GM19035 (cell line): ENCODE data around the gene OBP2A.
A peak's percentile ranks its signal among the peaks of the same experiment; 100 is the strongest.
"Not testable (repeated sequence)": the region's sequence is repeated elsewhere in the genome, so short reads cannot be mapped to it uniquely, and the experiment has no call there.

Source experiments
- ATAC-seq: cut with Tn5 transposase; IDR thresholded peaks from one replicate; pipeline ENCODE4 v1.9.1; 2021; ENCODE audit not compliant: unreplicated experiment

The OBP2A gene, protein sequence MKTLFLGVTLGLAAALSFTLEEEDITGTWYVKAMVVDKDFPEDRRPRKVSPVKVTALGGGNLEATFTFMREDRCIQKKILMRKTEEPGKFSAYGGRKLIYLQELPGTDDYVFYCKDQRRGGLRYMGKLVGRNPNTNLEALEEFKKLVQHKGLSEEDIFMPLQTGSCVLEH

DNA sequence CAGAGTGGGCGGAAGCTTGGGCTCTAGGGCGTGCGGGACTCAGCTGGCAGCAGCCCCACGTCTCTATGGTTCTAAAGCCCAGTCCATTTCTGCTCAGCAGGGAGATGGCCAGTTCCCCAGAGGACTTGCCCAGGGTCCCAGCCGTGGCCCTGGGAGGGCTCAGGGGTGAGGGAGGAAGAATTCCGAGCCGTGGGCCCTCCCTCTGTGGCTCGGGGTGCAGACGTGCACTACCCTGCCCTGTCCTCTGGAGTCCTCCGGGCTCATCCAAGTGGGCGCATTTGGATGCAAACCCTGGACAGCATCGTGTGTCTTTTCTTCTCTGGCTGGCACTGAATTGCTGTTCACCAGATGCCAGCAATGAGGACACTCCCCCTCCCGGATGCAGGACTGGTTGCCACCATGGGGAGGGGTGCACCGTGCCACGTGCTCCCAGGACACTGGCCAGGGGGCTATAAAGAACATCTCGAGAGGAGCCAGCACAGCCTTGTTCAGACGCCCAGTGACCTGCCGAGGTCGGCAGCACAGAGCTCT is at the start of gene OBP2A:
Gene OBP2A, plus strand, starts transcription at position 481 of the 531 bp plus-strand sequence. CDS start 55 bp downstream, outside the sequence.
- ATAC-seq = not testable (repeated sequence)

DNA sequence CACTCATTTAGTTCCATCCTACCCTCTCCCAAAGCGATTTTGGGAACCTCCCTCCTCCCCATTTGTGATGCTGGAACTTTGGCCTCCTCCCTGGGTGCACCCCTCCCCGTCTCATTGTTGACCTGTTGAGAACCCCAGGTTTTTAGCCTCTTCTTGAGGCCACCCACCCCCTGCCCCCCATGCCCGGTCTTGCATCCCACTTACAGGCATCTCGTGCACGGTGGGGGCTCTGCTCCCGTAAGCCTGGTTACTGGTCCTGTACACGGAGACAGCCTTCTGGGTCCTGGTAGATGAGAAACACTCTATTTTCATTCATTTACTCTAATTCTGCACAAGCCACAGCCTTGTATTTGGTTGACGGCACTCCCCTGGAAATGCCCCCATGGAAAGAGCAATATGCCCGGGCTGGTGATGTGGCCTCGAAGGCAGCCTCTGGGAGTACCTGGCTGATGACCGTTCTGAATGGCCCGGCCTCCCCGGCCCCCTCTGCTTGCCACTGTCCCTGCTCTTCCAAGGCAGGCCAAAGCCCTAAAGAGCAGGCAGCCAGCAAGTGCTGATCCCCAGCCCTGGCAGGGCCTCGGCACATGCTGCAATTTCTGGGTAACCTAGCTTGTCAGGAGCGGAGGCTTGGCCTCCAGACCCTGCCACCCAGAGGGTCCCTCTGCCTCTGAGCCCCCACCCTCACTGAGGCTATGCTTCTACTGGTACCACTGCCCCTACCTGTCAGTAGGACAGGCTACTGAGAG is 47.4 kb upstream of the OBP2A start:
- no peak for ATAC-seq

DNA sequence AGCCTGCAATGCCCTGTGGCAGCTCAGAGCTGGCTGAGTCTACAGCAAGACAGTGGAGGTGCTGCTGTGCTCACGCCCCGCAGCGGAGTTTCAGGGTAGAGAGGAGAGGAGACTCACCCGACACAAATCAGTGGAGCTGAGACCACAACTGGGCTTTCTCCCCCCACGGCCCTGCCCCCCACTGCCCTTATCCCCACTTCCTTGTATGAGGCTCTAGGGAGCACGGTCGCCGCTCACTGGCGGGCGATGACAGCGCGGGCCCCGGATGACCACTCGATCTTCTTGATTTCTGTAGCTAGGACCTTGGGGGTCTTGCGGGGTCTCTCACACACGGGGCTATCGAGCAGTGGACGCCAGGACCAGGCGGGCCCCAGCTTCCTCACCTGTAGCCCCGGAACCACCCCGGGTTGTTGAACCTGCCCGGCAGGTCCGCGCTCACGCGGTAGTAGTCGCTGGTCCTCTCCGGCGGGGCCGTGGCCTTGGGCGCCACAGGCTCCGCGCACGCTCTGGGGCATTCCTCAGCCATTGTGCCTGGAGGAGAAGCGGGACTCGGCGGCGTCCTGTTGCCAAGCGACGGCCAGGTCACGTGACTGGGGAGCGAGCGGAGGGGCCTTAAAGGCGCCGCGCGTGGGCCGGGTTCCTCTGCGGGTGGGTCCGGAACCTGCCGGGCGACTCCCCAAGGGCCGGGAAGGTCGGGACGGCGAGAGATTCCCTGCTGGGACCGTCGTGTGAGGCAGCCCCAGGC is 46.4 kb upstream of the OBP2A start:
- ATAC-seq = peak; percentile 64

DNA sequence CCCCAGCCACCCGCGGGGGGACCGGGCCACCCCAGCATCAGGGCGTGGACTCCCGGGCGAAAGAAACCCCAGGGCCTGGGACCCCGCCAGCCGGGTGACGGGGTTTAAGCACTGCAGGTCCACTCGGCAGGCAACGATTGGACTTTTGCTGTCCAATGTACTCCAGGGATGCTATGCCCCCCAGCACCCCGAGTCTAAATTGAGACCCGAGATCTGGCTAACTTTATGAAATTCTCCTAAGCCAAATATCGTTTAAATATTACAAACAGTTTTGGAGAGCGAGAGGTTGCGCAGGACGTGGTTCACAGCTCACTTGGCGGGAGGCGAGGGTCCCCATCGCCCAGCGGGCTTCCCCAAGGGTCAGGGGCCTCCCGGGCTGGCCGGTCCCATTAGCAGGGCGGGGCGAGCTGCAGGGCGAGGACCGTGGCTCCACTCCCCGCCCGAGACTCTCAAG is 45.8 kb upstream of the OBP2A start:
- peak; percentile 4 for ATAC-seq

DNA sequence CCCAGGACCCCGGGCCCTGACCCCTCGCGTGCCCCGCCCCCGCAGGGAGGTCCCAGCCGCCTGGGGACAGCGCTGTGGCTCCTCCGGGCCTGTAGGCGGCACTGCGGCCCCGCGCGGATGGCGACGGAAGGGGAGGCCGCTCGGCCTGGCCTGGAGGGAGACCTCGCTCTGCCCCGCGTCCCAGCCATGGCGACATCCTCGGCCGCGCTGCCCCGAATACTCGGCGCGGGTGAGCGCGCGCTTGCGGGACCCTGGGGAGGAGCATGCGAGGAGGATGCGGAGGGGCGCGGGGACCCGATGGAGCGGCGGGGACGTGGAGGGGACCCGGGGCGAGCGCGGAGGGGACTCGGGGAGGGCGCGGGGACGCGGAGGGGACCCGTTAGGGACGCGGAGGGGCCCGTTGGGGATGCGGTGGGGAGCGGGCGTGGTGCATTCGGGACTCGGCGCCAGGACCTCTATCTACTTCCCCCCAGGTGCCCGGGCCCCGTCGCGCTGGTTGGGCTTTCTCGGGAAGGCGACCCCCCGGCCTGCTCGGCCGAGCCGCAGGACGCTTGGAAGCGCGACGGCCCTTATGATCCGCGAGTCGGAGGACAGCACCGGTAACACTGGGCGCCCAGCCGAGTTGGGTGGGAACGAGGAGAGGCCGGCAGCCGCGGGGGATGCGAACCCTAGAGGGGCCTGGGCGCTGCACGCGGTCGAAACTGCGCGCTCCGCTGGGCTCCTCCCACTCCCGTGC is 45.2 kb upstream of the OBP2A start, which contains the start of gene MRPS2:
Gene MRPS2, plus strand, starts transcription at position 158 of the 736 bp plus-strand sequence. Its CDS starts 29 bp downstream, at position 187.
- peak; percentile 80 for ATAC-seq

DNA sequence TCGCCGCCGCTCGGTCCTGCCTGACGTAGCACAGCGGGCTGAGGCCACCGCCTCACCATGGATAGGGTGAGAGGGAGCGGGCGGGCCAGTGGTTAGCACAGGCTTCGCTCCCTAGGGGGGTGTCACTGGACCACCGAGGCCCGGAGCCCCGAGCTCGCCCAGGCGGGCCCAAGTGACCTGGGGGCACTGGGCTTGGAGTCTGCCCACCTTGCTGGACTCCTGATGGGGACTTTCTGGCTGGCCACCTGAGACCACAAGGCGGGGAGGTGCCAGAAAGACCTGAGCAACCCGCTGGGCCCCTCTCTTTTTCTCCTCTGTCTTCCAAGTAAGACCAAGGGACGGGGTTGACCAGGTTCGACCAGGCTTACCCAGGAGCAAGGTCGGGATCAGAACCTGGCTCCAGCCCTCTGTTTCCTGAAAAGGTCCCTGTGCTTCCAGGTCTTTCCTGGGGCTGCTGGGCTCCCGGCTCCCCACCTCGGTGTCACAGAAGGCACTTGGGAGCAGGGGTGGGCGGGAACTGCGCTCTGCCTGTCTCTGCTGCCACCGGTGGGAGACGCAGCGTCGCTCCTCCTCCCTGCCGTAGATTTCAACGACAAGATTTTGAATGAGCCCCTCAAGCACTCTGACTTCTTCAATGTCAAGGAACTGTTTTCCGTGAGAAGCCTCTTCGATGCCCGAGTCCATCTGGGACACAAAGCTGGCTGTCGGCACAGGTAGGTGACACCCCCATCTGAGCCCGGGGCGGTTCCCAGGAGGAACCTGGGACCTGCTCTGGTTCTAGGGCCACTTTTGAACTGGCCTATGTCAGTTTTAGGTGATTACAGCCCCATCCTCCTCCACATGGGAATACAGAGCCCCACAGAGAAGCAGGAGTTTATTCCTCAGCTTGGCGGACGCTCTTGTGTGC is 44.4 kb upstream of the OBP2A start:
- peak; percentile 50 for ATAC-seq

DNA sequence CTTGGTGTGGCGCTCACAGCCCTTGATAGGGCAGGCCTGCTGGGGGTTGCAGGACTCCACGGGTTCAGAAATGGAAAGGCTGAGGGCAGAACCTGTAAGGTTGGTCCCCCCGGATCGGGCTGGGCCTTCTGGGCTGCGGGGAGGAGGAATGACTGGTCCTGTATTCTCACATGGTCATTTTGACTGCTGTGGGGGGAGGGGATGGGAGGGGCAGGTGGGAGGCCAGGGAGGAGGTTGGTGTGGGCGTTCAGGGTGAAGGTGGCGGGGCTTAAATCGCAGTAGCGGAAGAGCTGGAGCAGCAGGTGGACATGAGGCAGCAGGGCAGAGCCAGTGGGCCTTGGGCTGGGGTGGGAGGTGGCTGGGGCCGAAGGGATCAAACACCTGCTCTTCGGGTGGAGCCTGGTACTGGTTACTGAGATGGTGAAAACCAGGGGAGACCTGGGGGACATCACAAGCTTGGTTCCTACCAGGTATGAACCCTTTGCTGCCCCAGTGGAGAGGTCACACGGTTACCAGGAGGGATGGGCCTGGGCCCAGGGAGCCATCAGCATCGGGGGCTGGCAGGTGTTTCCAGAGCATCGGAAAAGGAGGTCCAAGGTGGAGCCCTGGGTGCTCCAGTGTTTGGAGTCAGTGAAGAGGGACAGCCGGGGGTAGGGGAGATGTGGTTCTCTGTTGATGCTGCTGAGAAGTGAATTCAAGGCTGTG is 43.6 kb upstream of the OBP2A start:
- ATAC-seq = no peak

DNA sequence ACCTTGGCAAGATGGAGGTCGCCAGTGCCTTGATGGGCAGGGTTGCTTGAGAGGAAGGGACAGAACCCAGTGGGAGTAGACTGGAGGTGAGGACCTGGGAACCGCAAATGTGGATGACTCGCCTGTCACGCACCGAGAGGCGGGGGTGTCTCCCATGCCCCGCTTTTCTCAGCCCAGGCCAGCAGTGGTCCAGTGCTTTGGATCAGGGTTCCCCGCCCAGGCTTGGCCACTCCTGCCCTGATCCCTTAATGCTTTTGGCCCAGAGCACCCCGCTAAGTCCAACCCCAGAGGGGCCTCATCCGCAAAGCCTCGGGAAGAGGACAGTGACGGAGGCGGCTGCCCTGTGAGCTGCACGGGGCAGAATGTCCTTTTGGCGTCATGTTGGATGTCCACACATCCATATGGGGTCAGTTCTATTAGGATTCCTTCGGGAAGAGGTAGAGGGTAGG is 43.0 kb upstream of the OBP2A start:
- no peak for ATAC-seq

DNA sequence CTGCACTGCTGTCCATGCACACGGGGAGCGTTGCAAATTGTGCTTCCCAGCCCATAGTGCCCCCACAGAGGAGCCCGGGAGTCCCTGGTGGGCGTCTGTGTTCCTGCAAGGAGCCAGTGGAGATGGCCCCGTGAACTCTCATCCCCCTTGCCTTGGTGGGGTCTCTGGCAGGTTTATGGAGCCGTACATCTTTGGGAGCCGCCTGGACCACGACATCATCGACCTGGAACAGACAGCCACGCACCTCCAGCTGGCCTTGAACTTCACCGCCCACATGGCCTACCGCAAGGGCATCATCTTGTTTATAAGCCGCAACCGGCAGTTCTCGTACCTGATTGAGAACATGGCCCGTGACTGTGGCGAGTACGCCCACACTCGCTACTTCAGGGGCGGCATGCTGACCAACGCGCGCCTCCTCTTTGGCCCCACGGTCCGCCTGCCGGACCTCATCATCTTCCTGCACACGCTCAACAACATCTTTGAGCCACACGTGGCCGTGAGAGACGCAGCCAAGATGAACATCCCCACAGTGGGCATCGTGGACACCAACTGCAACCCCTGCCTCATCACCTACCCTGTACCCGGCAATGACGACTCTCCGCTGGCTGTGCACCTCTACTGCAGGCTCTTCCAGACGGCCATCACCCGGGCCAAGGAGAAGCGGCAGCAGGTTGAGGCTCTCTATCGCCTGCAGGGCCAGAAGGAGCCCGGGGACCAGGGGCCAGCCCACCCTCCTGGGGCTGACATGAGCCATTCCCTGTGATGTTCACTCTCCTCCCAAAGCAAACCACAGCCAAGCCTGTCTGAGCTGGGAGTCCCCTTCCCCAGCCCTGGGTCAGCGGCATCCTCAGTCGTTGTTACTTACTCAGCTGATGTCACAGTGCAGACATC is 42.3 kb upstream of the OBP2A start:
- ATAC-seq = no peak

DNA sequence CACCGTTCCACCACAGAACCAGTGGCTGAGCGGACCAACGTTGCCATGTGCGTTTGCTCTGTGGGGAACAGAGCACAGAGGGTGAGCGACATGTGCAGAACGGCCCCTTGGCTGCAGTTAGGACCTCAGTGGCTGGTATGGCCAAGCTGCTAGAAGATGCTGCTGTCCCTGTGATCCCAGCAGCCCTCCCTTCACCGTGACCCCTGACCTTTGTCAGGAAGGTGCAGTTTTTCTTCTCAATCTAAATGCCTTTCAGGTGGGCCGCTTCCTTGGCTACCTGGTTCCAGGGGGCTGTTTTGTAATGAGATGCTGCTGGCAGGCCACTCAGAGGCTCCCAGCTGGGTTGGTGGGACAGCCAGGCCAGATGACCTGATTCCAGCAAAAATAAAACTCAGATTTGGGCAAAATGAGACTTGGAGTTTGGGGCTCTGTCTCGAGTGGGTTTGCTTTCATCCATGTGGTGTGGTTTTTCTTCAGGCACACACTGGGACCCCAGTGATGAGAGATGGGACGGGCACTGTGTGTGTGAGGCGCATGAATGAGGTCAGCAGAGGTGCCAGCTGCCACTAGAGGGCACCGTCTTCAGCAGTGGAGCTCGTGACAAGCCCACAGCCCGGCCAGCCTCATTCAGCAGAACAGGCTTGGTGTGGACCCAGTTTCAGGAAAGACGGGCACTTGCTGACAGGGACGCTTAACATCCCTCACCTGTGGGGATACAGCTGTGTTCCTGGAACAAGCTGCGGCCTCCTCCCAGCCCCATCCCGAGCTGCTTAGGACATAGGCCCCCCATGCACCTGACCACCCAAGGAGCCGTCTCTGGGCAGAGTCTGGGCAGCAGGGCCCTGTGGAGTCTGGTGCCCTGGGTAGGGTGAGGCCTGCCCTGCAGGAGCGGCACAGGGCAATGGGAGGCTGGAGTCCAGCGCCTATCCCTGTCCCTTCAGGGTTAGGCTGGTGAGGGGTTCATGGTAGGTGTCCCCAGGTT is 41.4 kb upstream of the OBP2A start:
- ATAC-seq = no peak

DNA sequence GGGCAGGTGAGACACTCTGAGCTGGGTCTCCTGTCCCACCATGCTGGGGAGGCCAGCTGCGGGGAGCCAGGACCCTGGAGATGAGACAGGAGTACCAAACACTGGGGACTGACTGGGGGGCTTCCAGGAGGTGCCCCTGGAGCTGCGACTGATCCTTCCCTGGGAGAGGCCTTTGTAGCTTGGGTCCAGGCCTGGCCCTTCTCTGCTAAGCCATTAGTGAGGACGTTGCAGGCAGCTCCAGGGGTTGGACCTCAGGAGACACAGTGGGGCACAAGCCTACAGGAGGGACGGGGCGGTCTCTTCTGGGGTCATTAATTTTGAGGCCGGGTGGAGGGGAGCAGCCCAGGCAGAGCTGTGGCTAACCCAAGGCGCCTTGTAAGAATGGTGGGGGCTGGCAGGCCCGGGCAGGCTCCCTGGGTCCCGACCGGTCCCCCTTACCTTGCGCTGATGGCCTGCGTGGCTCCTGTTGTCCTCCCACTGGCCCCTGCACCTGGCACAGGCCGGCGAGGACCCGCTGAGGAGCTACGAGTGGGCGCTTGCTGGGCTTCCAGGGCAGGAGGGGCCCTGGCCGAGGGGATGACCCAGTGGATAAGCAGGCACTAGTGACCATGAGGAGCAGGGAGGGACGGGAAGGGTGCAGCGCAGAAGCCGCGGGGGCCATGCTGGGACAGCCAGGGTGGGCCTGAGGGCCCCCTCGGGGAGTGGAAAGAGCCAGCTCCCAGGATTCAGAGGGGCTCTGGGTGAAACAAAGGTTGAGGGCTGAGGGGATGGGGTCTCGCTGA is 40.3 kb upstream of the OBP2A start:
- ATAC-seq = no peak

DNA sequence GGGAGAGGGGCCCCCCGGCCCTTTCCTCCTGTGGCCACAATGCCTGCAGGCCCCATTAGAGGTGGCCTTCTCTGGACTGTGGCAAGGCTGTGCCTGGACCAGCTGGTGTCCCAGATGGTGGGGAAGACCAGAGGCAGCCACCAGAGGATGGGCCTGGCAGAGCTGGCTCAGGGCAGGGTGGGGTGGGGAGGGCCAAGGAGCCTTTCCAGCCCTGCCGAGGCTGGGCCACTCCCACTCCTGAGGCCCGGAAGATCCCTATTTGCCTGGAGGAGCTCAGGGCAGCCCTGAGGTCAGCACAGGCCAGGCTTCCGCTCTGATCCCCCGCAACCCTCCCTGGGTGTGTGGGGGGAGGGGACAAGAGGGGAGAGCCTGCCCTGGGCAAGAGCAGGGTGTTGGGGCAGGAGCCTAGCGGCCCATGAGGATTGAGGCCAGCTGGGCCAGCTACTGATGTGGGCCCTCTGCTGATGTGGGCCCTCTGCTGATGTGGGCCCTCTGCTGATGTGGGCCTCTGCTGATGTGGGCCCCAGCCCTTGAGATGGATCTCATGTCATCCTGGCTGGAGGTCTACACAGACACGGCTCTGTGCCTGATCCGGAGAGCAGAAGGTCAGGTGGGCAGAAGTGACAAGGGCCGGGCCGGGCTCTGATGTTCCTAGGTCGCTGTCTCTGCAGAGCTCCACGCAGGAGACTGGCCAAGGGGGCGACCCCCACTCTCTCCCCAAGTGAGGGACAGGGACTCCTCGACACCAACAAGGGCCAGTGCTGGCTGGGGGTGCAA is 39.4 kb upstream of the OBP2A start:
- ATAC-seq = no peak

DNA sequence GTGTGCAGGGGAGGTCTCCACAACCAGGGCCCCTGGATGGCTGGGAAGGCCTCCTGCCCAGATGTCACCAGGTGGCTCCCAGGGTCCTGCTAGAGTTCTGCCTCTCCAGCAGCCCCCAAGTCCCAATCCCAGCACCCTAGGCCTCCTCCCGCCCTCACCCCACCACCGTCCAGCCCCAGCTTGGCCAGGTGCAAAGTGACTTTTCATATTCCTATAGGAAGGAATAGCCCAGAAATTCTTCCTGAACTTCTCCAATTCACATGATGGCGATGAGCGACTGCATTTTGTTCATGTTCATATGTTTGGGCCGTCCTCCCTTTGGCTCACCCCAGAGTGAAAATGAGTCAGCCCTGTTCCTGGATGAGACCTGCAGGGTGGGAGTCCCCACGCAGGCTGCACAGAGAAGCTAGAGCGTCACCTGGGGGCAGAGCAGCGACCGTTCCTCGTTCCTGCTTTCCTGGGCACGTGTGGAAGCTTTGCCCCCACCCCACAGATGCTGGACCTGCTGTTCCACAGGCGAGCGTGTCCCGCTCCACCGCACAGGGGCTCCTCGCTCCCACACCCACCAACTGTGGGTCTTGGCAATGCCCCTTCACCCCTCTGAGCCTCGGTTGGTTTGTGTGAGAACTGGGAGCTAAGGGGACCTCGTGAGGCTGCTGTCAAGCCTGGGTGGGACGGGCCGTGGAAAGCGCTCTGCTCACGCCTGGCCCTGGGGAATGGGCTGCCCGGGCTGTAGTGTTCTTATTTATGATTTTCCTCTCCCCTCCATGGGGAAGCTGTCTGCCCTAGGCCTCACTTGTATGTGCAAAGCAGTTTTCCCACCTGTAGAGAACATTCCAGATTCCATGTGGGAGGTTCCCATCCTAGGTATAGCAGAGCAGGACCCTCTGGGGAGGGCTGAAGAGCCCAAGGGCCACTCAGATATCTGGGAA is 38.6 kb upstream of the OBP2A start:
- ATAC-seq = no peak

DNA sequence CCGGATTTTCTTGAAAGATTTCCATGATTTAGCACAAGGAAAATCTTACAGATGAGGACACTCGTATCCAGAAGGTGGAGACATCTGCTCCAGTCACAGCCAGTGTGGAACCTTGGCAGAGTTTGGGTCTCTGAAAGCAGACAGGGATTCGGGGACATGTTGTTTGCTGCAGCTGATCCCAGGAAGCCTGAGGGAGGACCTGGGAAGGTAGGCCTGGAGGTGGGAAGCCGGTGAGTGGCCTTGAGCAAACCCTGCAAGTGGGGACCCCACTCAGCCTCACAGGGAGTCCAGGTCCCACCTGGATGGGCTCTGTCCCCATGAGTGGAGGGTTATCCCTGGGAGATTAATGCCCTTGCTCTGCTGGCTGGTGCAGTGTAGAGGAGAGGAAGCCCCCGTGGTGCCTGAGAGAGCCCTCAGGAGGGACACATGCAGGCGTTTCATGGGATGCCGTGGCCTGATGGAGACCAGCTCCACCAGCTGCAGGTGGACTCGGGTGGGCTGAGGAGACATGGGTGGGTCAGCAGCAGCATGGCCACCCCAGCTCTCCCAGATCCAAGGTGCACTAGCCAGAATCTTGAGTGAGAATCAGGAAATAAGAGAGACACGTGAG is 37.6 kb upstream of the OBP2A start:
- ATAC-seq = no peak
